Tibial nerve (tissue), 3 donors: ENCODE data around the gene PFN3.

Experiments used
- POLR2A ChIP-seq, 2 donors: fragments of 450-650 bp; IDR thresholded peaks; one replicate each; pipeline ENCODE4 v1.6.1; 2017; ENCODE audit warnings: antibody characterized with exemption in 2 of 2, mild to moderate bottlenecking in 2 of 2, moderate library complexity in 2 of 2
- TF ChIP-seq, protein P1 (sequence below), 5 experiments: fragments of 200-600 bp in 3 of 5; fragments of 450-650 bp in 2 of 5; sonication (generic) in 3 of 5; IDR thresholded peaks; one replicate each; pipeline ENCODE4 v1.5.1; 2016 to 2019; ENCODE audit warnings: antibody characterized with exemption in 5 of 5, mild to moderate bottlenecking in 3 of 5, moderate library complexity in 2 of 5

DNA sequence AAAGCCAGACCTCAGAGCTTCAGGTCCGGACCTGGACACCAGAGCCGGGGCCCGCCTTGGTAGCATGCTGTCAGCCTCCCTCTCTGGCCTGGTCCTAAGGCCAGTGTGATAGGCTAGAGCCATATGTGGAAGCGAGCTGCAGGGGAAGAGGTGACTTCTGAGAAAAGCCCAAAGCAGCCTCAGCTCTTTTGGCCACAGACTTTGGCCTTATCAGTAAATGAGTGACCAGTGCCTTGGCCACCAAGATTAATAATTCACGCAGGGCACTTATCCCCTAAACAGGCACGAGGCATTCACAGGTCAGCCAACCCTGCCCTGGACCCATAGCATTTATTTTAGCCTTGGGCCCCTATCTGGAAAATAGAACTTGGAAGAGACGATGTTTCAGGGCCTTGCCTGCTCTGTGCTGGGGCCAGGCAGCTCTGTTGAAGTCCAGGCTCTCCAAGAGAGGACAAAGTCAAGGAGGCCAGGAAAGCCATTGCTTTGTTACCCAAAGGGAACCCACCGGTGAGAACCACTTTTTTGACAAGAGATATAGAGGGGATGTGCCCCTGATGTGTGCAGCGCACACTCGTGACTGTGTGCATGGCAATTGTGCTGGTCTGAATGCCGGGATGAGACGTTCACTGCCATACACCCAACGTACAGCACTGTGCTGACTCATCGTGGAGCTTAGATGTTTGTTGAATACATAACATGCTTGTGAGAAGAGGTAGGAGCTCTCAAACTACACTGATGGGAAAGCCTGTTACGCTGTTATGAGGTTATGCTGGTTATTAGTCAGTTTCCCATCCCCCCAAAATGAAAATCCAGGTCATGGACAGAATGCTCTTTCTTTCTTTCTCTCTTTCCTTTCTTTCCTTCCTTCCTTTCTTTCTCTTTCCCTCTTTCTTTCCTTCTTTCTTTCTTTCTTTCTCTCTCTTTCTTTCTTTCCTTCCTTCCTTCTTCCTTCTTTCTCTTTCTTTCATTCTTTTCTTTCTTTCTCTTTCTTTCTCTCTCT is 21.3 kb downstream of the PFN3 start:
- TF ChIP-seq, protein P1, sequence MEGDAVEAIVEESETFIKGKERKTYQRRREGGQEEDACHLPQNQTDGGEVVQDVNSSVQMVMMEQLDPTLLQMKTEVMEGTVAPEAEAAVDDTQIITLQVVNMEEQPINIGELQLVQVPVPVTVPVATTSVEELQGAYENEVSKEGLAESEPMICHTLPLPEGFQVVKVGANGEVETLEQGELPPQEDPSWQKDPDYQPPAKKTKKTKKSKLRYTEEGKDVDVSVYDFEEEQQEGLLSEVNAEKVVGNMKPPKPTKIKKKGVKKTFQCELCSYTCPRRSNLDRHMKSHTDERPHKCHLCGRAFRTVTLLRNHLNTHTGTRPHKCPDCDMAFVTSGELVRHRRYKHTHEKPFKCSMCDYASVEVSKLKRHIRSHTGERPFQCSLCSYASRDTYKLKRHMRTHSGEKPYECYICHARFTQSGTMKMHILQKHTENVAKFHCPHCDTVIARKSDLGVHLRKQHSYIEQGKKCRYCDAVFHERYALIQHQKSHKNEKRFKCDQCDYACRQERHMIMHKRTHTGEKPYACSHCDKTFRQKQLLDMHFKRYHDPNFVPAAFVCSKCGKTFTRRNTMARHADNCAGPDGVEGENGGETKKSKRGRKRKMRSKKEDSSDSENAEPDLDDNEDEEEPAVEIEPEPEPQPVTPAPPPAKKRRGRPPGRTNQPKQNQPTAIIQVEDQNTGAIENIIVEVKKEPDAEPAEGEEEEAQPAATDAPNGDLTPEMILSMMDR (IDR thresholded peaks at IDR 0.05) = no peak
- no peak for TF ChIP-seq POLR2A (IDR thresholded peaks at IDR 0.05)
